Measurements from ENCODE around the gene COL5A1. TPM values are rescaled to one million over a fixed set of nuclear protein-coding genes. Genes with fewer than 3 reads are reported as not detected.
"Not testable (repeated sequence)": the region's sequence is repeated elsewhere in the genome, so short reads cannot be mapped to it uniquely, and the experiment has no call there.

Gene COL5A1
- polyA plus RNA-seq, 1 donor (not counting 4 experiments of a cell fraction or from before 2014, with no cell fraction given), result 3.1 TPM

- Histone ChIP-seq H3K27ac (ENCODE audit: control insufficient read depth, insufficient read depth, low read length) (no peak overlapping the region), H3K4me2 (ENCODE audit: control insufficient read depth, extremely low read depth, insufficient read depth, low read depth, low read length) (no peak overlapping the region), H3K9ac (ENCODE audit: control insufficient read depth, extremely low read depth, insufficient read depth, low read length) (no peak overlapping the region), H3K9me1 (ENCODE audit: control insufficient read depth, extremely low read depth, insufficient read depth, low read length) (no peaks in the 10 kb centered on the region), H3K36me3 (ENCODE audit: control insufficient read depth in 2 of 2, extremely low read depth in 1 of 2, insufficient read depth in 2 of 2, low read length in 2 of 2) (no peaks in the 10 kb centered on the region), H3K27me3 (ENCODE audit: control insufficient read depth, extremely low read depth, insufficient read depth, low read length) (no peaks in the 10 kb centered on the region), H4K20me1 (ENCODE audit: control insufficient read depth, extremely low read depth, insufficient read depth, low read length) (no peaks in the 10 kb centered on the region), H3K4me1 (ENCODE audit: control insufficient read depth, extremely low read depth, insufficient read depth, low read length) (no peaks in the 10 kb centered on the region), H3K79me2 (ENCODE audit: control insufficient read depth, insufficient read depth, low read length) (no peaks in the 10 kb centered on the region), H2AFZ (ENCODE audit: control insufficient read depth, low read length) (no peak overlapping the region), H3K9me3 (ENCODE audit: control insufficient read depth, low read depth, low read length) (peaks cover 5% of the 10 kb centered on the region), H3K4me3 (ENCODE audit: control insufficient read depth in 2 of 3, extremely low read depth in 1 of 3, insufficient read depth in 2 of 3, low read depth in 1 of 3, low read length in 3 of 3) (no peak overlapping the region)
- TF ChIP-seq EZH2 (IDR thresholded peaks at IDR 0.05; ENCODE audit: low read length) (no peak), CTCF (optimal IDR thresholded peaks at IDR 0.05 in 1 of 3, IDR thresholded peaks at IDR 0.05 in 1 of 3, conservative IDR thresholded peaks at IDR 0.05 in 1 of 3; ENCODE audit: extremely low read depth in 1 of 3, insufficient read depth in 2 of 3, low read length in 3 of 3) (no peak)
- dilution Hi-C loops (cut with MboI; ENCODE audit: extremely low pct_ligation_motif_present, low sequenced_read_pairs), result no loop called here
- DNase-seq (ENCODE audit: low read depth, low spot score) (no peak), FAIRE-seq (no peak)
Measured at GRCh38 chr9:134684375-134684723, 42.7 kb downstream of the COL5A1 start.

- H3K9me1 ChIP-seq (ENCODE audit: control insufficient read depth, extremely low read depth, insufficient read depth, low read length); H3K27me3 ChIP-seq (ENCODE audit: control insufficient read depth, extremely low read depth, insufficient read depth, low read length); dilution Hi-C loops (cut with MboI; ENCODE audit: extremely low pct_ligation_motif_present, low sequenced_read_pairs); H3K4me2 ChIP-seq (ENCODE audit: control insufficient read depth, extremely low read depth, insufficient read depth, low read depth, low read length); DNase-seq (ENCODE audit: low read depth, low spot score); H2AFZ ChIP-seq (ENCODE audit: control insufficient read depth, low read length); H3K27ac ChIP-seq (ENCODE audit: control insufficient read depth, insufficient read depth, low read length); H3K36me3 ChIP-seq (ENCODE audit: control insufficient read depth in 2 of 2, extremely low read depth in 1 of 2, insufficient read depth in 2 of 2, low read length in 2 of 2); H3K4me3 ChIP-seq (ENCODE audit: control insufficient read depth in 2 of 3, extremely low read depth in 1 of 3, insufficient read depth in 2 of 3, low read depth in 1 of 3, low read length in 3 of 3); FAIRE-seq; H3K9me3 ChIP-seq (ENCODE audit: control insufficient read depth, low read depth, low read length); H4K20me1 ChIP-seq (ENCODE audit: control insufficient read depth, extremely low read depth, insufficient read depth, low read length); H3K4me1 ChIP-seq (ENCODE audit: control insufficient read depth, extremely low read depth, insufficient read depth, low read length); H3K9ac ChIP-seq (ENCODE audit: control insufficient read depth, extremely low read depth, insufficient read depth, low read length); H3K79me2 ChIP-seq (ENCODE audit: control insufficient read depth, insufficient read depth, low read length): not testable (repeated sequence)
Measured at GRCh38 chr9:134684941-134685340, 43.3 kb downstream of the COL5A1 start.

GRCh38 chr9:134685784-134686183 is 44.2 kb downstream of the COL5A1 start:
- TF ChIP-seq EZH2 (IDR thresholded peaks at IDR 0.05; ENCODE audit: low read length), result no peak
- TF ChIP-seq CTCF (optimal IDR thresholded peaks at IDR 0.05 in 1 of 3, IDR thresholded peaks at IDR 0.05 in 1 of 3, conservative IDR thresholded peaks at IDR 0.05 in 1 of 3; ENCODE audit: extremely low read depth in 1 of 3, insufficient read depth in 2 of 3, low read length in 3 of 3), result no peak
- Histone ChIP-seq H3K27me3 (ENCODE audit: control insufficient read depth, extremely low read depth, insufficient read depth, low read length) (no peaks in the 10 kb centered on the region), H3K4me1 (ENCODE audit: control insufficient read depth, extremely low read depth, insufficient read depth, low read length) (no peaks in the 10 kb centered on the region), H4K20me1 (ENCODE audit: control insufficient read depth, extremely low read depth, insufficient read depth, low read length) (no peaks in the 10 kb centered on the region), H3K79me2 (ENCODE audit: control insufficient read depth, insufficient read depth, low read length) (no peaks in the 10 kb centered on the region), H3K4me2 (ENCODE audit: control insufficient read depth, extremely low read depth, insufficient read depth, low read depth, low read length) (no peak overlapping the region), H2AFZ (ENCODE audit: control insufficient read depth, low read length) (no peak overlapping the region), H3K27ac (ENCODE audit: control insufficient read depth, insufficient read depth, low read length) (no peak overlapping the region), H3K4me3 (ENCODE audit: control insufficient read depth in 2 of 3, extremely low read depth in 1 of 3, insufficient read depth in 2 of 3, low read depth in 1 of 3, low read length in 3 of 3) (no peak overlapping the region), H3K9me1 (ENCODE audit: control insufficient read depth, extremely low read depth, insufficient read depth, low read length) (no peaks in the 10 kb centered on the region), H3K9ac (ENCODE audit: control insufficient read depth, extremely low read depth, insufficient read depth, low read length) (no peak overlapping the region), H3K36me3 (ENCODE audit: control insufficient read depth in 2 of 2, extremely low read depth in 1 of 2, insufficient read depth in 2 of 2, low read length in 2 of 2) (no peaks in the 10 kb centered on the region), H3K9me3 (ENCODE audit: control insufficient read depth, low read depth, low read length) (peaks cover 5% of the 10 kb centered on the region)
- FAIRE-seq (no peak), DNase-seq (ENCODE audit: low read depth, low spot score) (no peak)
- dilution Hi-C loops (cut with MboI; ENCODE audit: extremely low pct_ligation_motif_present, low sequenced_read_pairs), result no loop called here
